ENCODE measurements around the gene ANXA6.

Gene ANXA6

GRCh38 chr5:151107084-151107483 lies 50.5 kb downstream of the ANXA6 start:
- no peak for DNase-seq (ENCODE audit: low read depth, low spot score)
- in situ Hi-C loops (cut with HindIII; ENCODE audit: low sequenced_read_pairs): no loop called here
- no peak overlapping the region for H3K4me3 ChIP-seq (ENCODE audit: low read depth, low read length)
- TF ChIP-seq, protein P1, sequence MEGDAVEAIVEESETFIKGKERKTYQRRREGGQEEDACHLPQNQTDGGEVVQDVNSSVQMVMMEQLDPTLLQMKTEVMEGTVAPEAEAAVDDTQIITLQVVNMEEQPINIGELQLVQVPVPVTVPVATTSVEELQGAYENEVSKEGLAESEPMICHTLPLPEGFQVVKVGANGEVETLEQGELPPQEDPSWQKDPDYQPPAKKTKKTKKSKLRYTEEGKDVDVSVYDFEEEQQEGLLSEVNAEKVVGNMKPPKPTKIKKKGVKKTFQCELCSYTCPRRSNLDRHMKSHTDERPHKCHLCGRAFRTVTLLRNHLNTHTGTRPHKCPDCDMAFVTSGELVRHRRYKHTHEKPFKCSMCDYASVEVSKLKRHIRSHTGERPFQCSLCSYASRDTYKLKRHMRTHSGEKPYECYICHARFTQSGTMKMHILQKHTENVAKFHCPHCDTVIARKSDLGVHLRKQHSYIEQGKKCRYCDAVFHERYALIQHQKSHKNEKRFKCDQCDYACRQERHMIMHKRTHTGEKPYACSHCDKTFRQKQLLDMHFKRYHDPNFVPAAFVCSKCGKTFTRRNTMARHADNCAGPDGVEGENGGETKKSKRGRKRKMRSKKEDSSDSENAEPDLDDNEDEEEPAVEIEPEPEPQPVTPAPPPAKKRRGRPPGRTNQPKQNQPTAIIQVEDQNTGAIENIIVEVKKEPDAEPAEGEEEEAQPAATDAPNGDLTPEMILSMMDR (IDR thresholded peaks at IDR 0.05; ENCODE audit: low read depth, low read length): no peak

DNA sequence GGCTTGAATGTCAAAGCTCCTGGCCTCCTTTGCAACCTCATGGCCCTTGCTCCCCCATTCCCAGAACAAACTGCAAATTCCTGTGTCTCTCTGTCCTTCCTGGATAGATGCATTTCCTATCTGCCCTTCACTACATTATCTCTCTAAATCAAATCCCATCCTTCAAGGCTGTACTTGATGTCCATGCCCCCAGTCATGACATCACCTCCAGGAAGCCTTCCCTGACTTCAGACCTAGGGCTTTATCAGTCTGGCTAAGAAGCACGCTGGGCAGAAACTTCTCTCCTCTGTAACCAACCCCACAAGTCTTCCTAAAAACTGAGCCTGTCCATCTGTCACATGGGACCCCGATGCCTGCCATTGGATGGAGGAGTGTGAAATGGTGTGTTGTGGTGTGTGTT lies 51.1 kb downstream of the ANXA6 start:
- no peak overlapping the region for H3K4me3 ChIP-seq (ENCODE audit: low read depth, low read length)
- TF ChIP-seq, protein P1 (IDR thresholded peaks at IDR 0.05; ENCODE audit: low read depth, low read length): no peak
- no peak for DNase-seq (ENCODE audit: low read depth, low spot score)
- in situ Hi-C loops (cut with HindIII; ENCODE audit: low sequenced_read_pairs): no loop called here

DNA sequence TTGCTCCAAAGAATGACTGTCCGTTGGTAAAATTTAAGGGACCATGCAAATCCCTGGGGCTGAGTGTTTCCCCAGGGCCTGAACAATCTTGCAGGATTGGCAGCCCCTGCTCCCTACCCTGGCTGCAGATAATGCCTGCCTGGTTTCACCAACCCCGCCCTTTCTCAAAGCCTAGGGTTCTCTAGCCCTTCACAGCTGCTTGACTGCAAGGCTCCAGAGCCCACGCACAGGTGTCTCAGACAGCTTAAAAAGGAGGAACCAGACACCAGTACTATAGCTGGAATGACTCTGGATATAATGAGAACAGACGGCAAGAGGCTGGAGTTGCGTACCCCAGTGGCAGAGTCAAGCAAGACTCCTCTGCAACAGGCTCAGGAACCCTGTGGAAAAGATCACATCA lies 51.5 kb downstream of the ANXA6 start:
- in situ Hi-C loops (cut with HindIII; ENCODE audit: low sequenced_read_pairs): no loop called here
- TF ChIP-seq, protein P1 (IDR thresholded peaks at IDR 0.05; ENCODE audit: low read depth, low read length): no peak

DNA sequence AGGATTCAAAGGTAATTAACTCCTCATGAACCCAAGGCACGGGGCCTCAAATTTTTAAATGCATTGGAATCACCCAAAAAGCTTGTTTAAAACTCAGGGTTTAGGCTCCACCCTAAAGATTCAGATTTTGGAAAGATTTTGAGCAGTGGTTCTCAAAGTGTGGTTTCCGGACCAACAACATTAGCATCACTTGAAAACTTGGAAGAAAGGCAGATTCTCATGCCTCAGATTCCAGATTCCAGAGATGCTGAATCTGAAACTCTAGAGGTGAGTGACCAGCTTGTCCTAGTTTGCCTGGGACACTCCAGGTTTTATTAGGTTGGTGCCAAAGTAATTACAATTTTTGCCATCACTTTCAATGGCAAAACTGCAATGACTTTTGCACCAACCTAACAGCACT lies 52.0 kb downstream of the ANXA6 start:
- in situ Hi-C loops (cut with HindIII; ENCODE audit: low sequenced_read_pairs): no loop called here
- no peak for DNase-seq (ENCODE audit: low read depth, low spot score)
- no peak overlapping the region for H3K4me3 ChIP-seq (ENCODE audit: low read depth, low read length)
- TF ChIP-seq, protein P1 (IDR thresholded peaks at IDR 0.05; ENCODE audit: low read depth, low read length): no peak

More for the DNA sequence above, 51.5 kb downstream of the ANXA6 start:
- H3K4me3 ChIP-seq (ENCODE audit: low read depth, low read length): no peak overlapping the region
- DNase-seq (ENCODE audit: low read depth, low spot score): no peak

GRCh38 chr5:151104795-151105194 lies 52.8 kb downstream of the ANXA6 start:
- TF ChIP-seq, protein P1 (IDR thresholded peaks at IDR 0.05; ENCODE audit: low read depth, low read length): no peak
- in situ Hi-C loops (cut with HindIII; ENCODE audit: low sequenced_read_pairs): no loop called here
- no peak overlapping the region for H3K4me3 ChIP-seq (ENCODE audit: low read depth, low read length)
- no peak for DNase-seq (ENCODE audit: low read depth, low spot score)

- in situ Hi-C loops (cut with HindIII; ENCODE audit: low sequenced_read_pairs): no loop called here
- DNase-seq (ENCODE audit: low read depth, low spot score): no peak
- H3K4me3 ChIP-seq (ENCODE audit: low read depth, low read length): no peak overlapping the region
- TF ChIP-seq, protein P1 (IDR thresholded peaks at IDR 0.05; ENCODE audit: low read depth, low read length): no peak
Observed at GRCh38 chr5:151101746-151102145, 55.8 kb downstream of the ANXA6 start.

GRCh38 chr5:151101151-151101550 lies 56.4 kb downstream of the ANXA6 start:
- TF ChIP-seq, protein P1 (IDR thresholded peaks at IDR 0.05; ENCODE audit: low read depth, low read length): no peak
- DNase-seq (ENCODE audit: low read depth, low spot score): no peak
- in situ Hi-C loops (cut with HindIII; ENCODE audit: low sequenced_read_pairs): no loop called here
- no peak overlapping the region for H3K4me3 ChIP-seq (ENCODE audit: low read depth, low read length)
